ENCODE results near the gene PTPRO. TPM values are rescaled to one million over a fixed set of nuclear protein-coding genes. Genes with fewer than 3 reads are reported as not detected.

The PTPRO gene
- total and polyA plus RNA-seq, 4 experiments from 2014 or later, result 3.0 to 7.8 (median 5.0) TPM

GRCh38 chr12:15323480-15323879 lies 1.2 kb downstream of the PTPRO start:
- H3K27ac ChIP-seq (ENCODE audit: low read depth, low read length), result no peak overlapping the region
- DNase-seq, result no peak
- intact Hi-C loops (cut with micrococcal nuclease), result no loop called here
- Mint-ChIP-seq H3K27me3 (peaks cover 28 to 33% of the 10 kb centered on the region in 2 donors), H3K9me3 (no peaks in the 10 kb centered on the region), H3K27ac (no peak overlapping the region), H3K4me3 (peak overlapping the region in 1 of 8 donors; percentile 17), H3K4me1 (peaks cover 0 to 15% (median 5%) of the 10 kb centered on the region in 4 donors), H3K36me3 (no peaks in the 10 kb centered on the region)
- no peaks in the 10 kb centered on the region for H3K4me1 ChIP-seq (ENCODE audit: insufficient read depth, low read length)
- CTCF ChIA-PET (ENCODE audit: partially characterized antibody), result no interaction called here
- POLR2A ChIA-PET (ENCODE audit: partially characterized antibody), result no interaction called here
- peaks cover 15% of the 10 kb centered on the region for H3K27me3 ChIP-seq (ENCODE audit: insufficient read depth, low read length)
- no peaks in the 10 kb centered on the region for H3K36me3 ChIP-seq (ENCODE audit: insufficient read depth, low read length)
- no peaks in the 10 kb centered on the region for H3K9me3 ChIP-seq (ENCODE audit: control insufficient read depth in 1 of 2, low read length in 2 of 2)
- no peak overlapping the region for H3K4me3 ChIP-seq (ENCODE audit: low read length in 2 of 2)

GRCh38 chr12:15329891-15330290 lies 7.6 kb downstream of the PTPRO start:
- Mint-ChIP-seq H3K36me3 (no peaks in the 10 kb centered on the region), H3K27me3 (peaks cover 10 to 15% of the 10 kb centered on the region in 2 donors), H3K9me3 (no peaks in the 10 kb centered on the region), H3K4me1 (no peaks in the 10 kb centered on the region), H3K4me3 (no peak overlapping the region), H3K27ac (no peak overlapping the region)
- intact Hi-C loops (cut with micrococcal nuclease), result no loop called here
- DNase-seq, result no peak
- no peak overlapping the region for H3K4me3 ChIP-seq (ENCODE audit: low read length in 2 of 2)
- CTCF ChIA-PET (ENCODE audit: partially characterized antibody), result no interaction called here
- no peaks in the 10 kb centered on the region for H3K4me1 ChIP-seq (ENCODE audit: insufficient read depth, low read length)
- H3K27ac ChIP-seq (ENCODE audit: low read depth, low read length), result no peak overlapping the region
- H3K27me3 ChIP-seq (ENCODE audit: insufficient read depth, low read length), result no peaks in the 10 kb centered on the region
- H3K36me3 ChIP-seq (ENCODE audit: insufficient read depth, low read length), result no peaks in the 10 kb centered on the region
- POLR2A ChIA-PET (ENCODE audit: partially characterized antibody), result no interaction called here
- no peaks in the 10 kb centered on the region for H3K9me3 ChIP-seq (ENCODE audit: control insufficient read depth in 1 of 2, low read length in 2 of 2)

GRCh38 chr12:15334225-15334624 lies 11.9 kb downstream of the PTPRO start:
- peaks cover 4 to 11% of the 10 kb centered on the region in 2 donors for H3K27me3 Mint-ChIP-seq
- DNase-seq, result no peak
- no peak overlapping the region for H3K27ac Mint-ChIP-seq
- H3K4me3 Mint-ChIP-seq, result no peak overlapping the region
- Histone ChIP-seq H3K4me3 (ENCODE audit: low read length in 2 of 2) (no peak overlapping the region), H3K9me3 (ENCODE audit: control insufficient read depth in 1 of 2, low read length in 2 of 2) (no peaks in the 10 kb centered on the region), H3K4me1 (ENCODE audit: insufficient read depth, low read length) (no peaks in the 10 kb centered on the region), H3K27ac (ENCODE audit: low read depth, low read length) (no peak overlapping the region), H3K27me3 (ENCODE audit: insufficient read depth, low read length) (no peaks in the 10 kb centered on the region), H3K36me3 (ENCODE audit: insufficient read depth, low read length) (no peaks in the 10 kb centered on the region)
- no peaks in the 10 kb centered on the region for H3K36me3 Mint-ChIP-seq
- intact Hi-C loops (cut with micrococcal nuclease), result no loop called here
- POLR2A ChIA-PET (ENCODE audit: partially characterized antibody), result no interaction called here
- H3K9me3 Mint-ChIP-seq, result no peaks in the 10 kb centered on the region
- H3K4me1 Mint-ChIP-seq, result no peaks in the 10 kb centered on the region
- CTCF ChIA-PET (ENCODE audit: partially characterized antibody), result no interaction called here

- no peaks in the 10 kb centered on the region for H3K4me1 ChIP-seq (ENCODE audit: insufficient read depth, low read length)
- H3K4me3 Mint-ChIP-seq, result no peak overlapping the region
- no peaks in the 10 kb centered on the region for H3K27me3 ChIP-seq (ENCODE audit: insufficient read depth, low read length)
- ChIA-PET POLR2A (ENCODE audit: partially characterized antibody) (no interaction called here), CTCF (ENCODE audit: partially characterized antibody) (no interaction called here)
- no peak for DNase-seq
- H3K27me3 Mint-ChIP-seq, result peaks cover 3 to 11% of the 10 kb centered on the region in 2 donors
- H3K27ac Mint-ChIP-seq, result no peak overlapping the region
- intact Hi-C loops (cut with micrococcal nuclease), result no loop called here
- no peaks in the 10 kb centered on the region for H3K4me1 Mint-ChIP-seq
- no peaks in the 10 kb centered on the region for H3K36me3 ChIP-seq (ENCODE audit: insufficient read depth, low read length)
- no peak overlapping the region for H3K4me3 ChIP-seq (ENCODE audit: low read length in 2 of 2)
- H3K36me3 Mint-ChIP-seq, result no peaks in the 10 kb centered on the region
- no peaks in the 10 kb centered on the region for H3K9me3 Mint-ChIP-seq
- no peaks in the 10 kb centered on the region for H3K9me3 ChIP-seq (ENCODE audit: control insufficient read depth in 1 of 2, low read length in 2 of 2)
- H3K27ac ChIP-seq (ENCODE audit: low read depth, low read length), result no peak overlapping the region
Measured at GRCh38 chr12:15335959-15336358, 13.7 kb downstream of the PTPRO start.

GRCh38 chr12:15336768-15337553 lies 14.7 kb downstream of the PTPRO start:
- CTCF ChIA-PET (ENCODE audit: partially characterized antibody), result no interaction called here
- H3K36me3 Mint-ChIP-seq, result no peaks in the 10 kb centered on the region
- peaks cover 3 to 11% of the 10 kb centered on the region in 2 donors for H3K27me3 Mint-ChIP-seq
- no peak overlapping the region for H3K27ac Mint-ChIP-seq
- no peaks in the 10 kb centered on the region for H3K36me3 ChIP-seq (ENCODE audit: insufficient read depth, low read length)
- H3K4me3 Mint-ChIP-seq, result no peak overlapping the region
- no peaks in the 10 kb centered on the region for H3K4me1 Mint-ChIP-seq
- intact Hi-C loops (cut with micrococcal nuclease), result no loop called here
- H3K4me1 ChIP-seq (ENCODE audit: insufficient read depth, low read length), result no peaks in the 10 kb centered on the region
- no peaks in the 10 kb centered on the region for H3K9me3 ChIP-seq (ENCODE audit: control insufficient read depth in 1 of 2, low read length in 2 of 2)
- no peak for DNase-seq
- POLR2A ChIA-PET (ENCODE audit: partially characterized antibody), result no interaction called here
- H3K9me3 Mint-ChIP-seq, result no peaks in the 10 kb centered on the region
- H3K27me3 ChIP-seq (ENCODE audit: insufficient read depth, low read length), result no peaks in the 10 kb centered on the region
- H3K4me3 ChIP-seq (ENCODE audit: low read length in 2 of 2), result no peak overlapping the region
- H3K27ac ChIP-seq (ENCODE audit: low read depth, low read length), result no peak overlapping the region

GRCh38 chr12:15341371-15341770 lies 19.1 kb downstream of the PTPRO start:
- H3K36me3 ChIP-seq (ENCODE audit: insufficient read depth, low read length), result no peaks in the 10 kb centered on the region
- H3K9me3 ChIP-seq (ENCODE audit: control insufficient read depth in 1 of 2, low read length in 2 of 2), result no peaks in the 10 kb centered on the region
- CTCF ChIA-PET (ENCODE audit: partially characterized antibody), result no interaction called here
- H3K27me3 ChIP-seq (ENCODE audit: insufficient read depth, low read length), result no peaks in the 10 kb centered on the region
- DNase-seq, result no peak
- H3K27me3 Mint-ChIP-seq, result peaks cover 6 to 17% of the 10 kb centered on the region in 2 donors
- no peak overlapping the region for H3K27ac Mint-ChIP-seq
- H3K4me1 Mint-ChIP-seq, result no peaks in the 10 kb centered on the region
- H3K4me3 Mint-ChIP-seq, result no peak overlapping the region
- H3K9me3 Mint-ChIP-seq, result peaks cover 0 to 5% (median 0%) of the 10 kb centered on the region in 8 donors
- POLR2A ChIA-PET (ENCODE audit: partially characterized antibody), result no interaction called here
- H3K4me3 ChIP-seq (ENCODE audit: low read length in 2 of 2), result no peak overlapping the region
- no peaks in the 10 kb centered on the region for H3K4me1 ChIP-seq (ENCODE audit: insufficient read depth, low read length)
- H3K27ac ChIP-seq (ENCODE audit: low read depth, low read length), result no peak overlapping the region
- H3K36me3 Mint-ChIP-seq, result no peaks in the 10 kb centered on the region
- intact Hi-C loops (cut with micrococcal nuclease), result no loop called here

- no peaks in the 10 kb centered on the region for H3K36me3 ChIP-seq (ENCODE audit: insufficient read depth, low read length)
- H3K9me3 ChIP-seq (ENCODE audit: control insufficient read depth in 1 of 2, low read length in 2 of 2), result no peaks in the 10 kb centered on the region
- H3K4me3 Mint-ChIP-seq, result no peak overlapping the region
- no peaks in the 10 kb centered on the region for H3K4me1 ChIP-seq (ENCODE audit: insufficient read depth, low read length)
- peaks cover 0 to 5% (median 0%) of the 10 kb centered on the region in 8 donors for H3K9me3 Mint-ChIP-seq
- no peaks in the 10 kb centered on the region for H3K27me3 ChIP-seq (ENCODE audit: insufficient read depth, low read length)
- no peak overlapping the region for H3K27ac ChIP-seq (ENCODE audit: low read depth, low read length)
- no peaks in the 10 kb centered on the region for H3K36me3 Mint-ChIP-seq
- H3K4me3 ChIP-seq (ENCODE audit: low read length in 2 of 2), result no peak overlapping the region
- DNase-seq, result no peak
- ChIA-PET CTCF (ENCODE audit: partially characterized antibody) (no interaction called here), POLR2A (ENCODE audit: partially characterized antibody) (no interaction called here)
- intact Hi-C loops (cut with micrococcal nuclease), result no loop called here
- H3K27ac Mint-ChIP-seq, result no peak overlapping the region
- H3K4me1 Mint-ChIP-seq, result no peaks in the 10 kb centered on the region
- H3K27me3 Mint-ChIP-seq, result peaks cover 6 to 12% of the 10 kb centered on the region in 2 donors
Measured at GRCh38 chr12:15344561-15344960, 22.3 kb downstream of the PTPRO start.

Data from CD4-positive, alpha-beta memory T cell (primary cell).